ENCODE measurements around the gene KLHL12. TPM values are rescaled to one million over a fixed set of nuclear protein-coding genes. Genes with fewer than 3 reads are reported as not detected.

KLHL12 gene
- total RNA-seq, 2 donors from 2014 or later: 34.4 to 39.4 TPM

DNA sequence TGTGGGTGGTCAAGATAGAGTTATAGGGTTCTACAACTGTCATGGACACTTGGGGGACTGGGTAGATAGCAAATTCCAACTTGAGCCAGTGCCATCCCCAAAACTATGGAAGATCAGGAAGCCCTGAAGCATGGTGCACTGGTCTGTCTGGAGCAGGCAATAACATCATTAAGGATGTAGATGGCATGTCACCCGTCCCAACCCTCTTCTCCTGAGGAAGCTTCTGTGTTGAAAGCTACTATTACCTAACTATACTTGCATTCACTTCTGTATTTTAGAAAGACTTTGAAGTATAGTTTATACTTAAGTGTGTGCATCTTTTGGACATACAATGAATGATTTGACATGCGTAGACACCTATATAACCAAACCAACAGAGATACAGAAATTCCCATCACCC is 71.0 kb downstream of the KLHL12 start:
- H3K4me3 Mint-ChIP-seq: no peak overlapping the region
- Histone ChIP-seq H3K4me1 (ENCODE audit: control insufficient read depth, insufficient read depth, low read length) (no peaks in the 10 kb centered on the region), H3K9me3 (ENCODE audit: control insufficient read depth, low read length) (no peaks in the 10 kb centered on the region), H3K4me3 (ENCODE audit: low read length) (no peak overlapping the region), H3K27me3 (ENCODE audit: control insufficient read depth, insufficient read depth, low read length, poor library complexity, severe bottlenecking) (peaks cover 5% of the 10 kb centered on the region), H3K9ac (ENCODE audit: extremely low read depth, low read length, poor library complexity, severe bottlenecking) (no peak overlapping the region), H3K27ac (ENCODE audit: low read depth, low read length) (no peak overlapping the region), H3K36me3 (ENCODE audit: control insufficient read depth, insufficient read depth, low read length) (no peaks in the 10 kb centered on the region)
- H3K27me3 Mint-ChIP-seq (ENCODE audit: insufficient read depth): no peaks in the 10 kb centered on the region
- H3K36me3 Mint-ChIP-seq (ENCODE audit: low read depth): peaks cover 10% of the 10 kb centered on the region
- H3K9me3 Mint-ChIP-seq: no peaks in the 10 kb centered on the region
- no peak overlapping the region for H3K27ac Mint-ChIP-seq
- peaks cover 2% of the 10 kb centered on the region for H3K4me1 Mint-ChIP-seq
- TF ChIP-seq, protein P1, sequence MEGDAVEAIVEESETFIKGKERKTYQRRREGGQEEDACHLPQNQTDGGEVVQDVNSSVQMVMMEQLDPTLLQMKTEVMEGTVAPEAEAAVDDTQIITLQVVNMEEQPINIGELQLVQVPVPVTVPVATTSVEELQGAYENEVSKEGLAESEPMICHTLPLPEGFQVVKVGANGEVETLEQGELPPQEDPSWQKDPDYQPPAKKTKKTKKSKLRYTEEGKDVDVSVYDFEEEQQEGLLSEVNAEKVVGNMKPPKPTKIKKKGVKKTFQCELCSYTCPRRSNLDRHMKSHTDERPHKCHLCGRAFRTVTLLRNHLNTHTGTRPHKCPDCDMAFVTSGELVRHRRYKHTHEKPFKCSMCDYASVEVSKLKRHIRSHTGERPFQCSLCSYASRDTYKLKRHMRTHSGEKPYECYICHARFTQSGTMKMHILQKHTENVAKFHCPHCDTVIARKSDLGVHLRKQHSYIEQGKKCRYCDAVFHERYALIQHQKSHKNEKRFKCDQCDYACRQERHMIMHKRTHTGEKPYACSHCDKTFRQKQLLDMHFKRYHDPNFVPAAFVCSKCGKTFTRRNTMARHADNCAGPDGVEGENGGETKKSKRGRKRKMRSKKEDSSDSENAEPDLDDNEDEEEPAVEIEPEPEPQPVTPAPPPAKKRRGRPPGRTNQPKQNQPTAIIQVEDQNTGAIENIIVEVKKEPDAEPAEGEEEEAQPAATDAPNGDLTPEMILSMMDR (conservative IDR thresholded peaks at IDR 0.05): no peak
- DNase-seq: no peak
- 100% methylated on average over 2 of the region's 2 CpGs; no CpG with 5 or more reads in 1 of the 2 experiments for WGBS, 2 experiments (ENCODE audit: insufficient coverage in 1 of 2, insufficient read length in 1 of 2)

DNA sequence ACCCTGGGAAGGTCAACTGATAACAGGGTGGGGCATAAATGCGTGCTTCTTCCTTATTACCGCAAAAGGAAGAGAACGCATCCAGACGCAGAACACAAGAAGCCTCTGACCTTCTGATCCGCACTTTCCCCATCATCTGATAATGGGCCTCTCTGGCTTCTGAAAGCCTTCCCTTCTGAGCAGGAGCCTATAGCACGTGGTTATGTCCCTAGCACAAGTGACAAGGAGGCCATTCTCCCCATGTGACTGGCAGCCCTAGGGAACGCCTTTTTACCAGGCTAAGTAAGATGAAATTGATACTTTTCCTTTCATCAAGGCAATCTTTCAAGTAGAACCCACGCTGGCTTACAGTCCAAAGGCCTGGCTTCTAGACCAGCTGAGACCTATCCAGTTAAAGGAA is 72.2 kb downstream of the KLHL12 start:
- H3K9me3 ChIP-seq (ENCODE audit: control insufficient read depth, low read length): no peaks in the 10 kb centered on the region
- no peaks in the 10 kb centered on the region for H3K4me1 ChIP-seq (ENCODE audit: control insufficient read depth, insufficient read depth, low read length)
- TF ChIP-seq, protein P1 (conservative IDR thresholded peaks at IDR 0.05): no peak
- Mint-ChIP-seq H3K27me3 (ENCODE audit: insufficient read depth) (no peaks in the 10 kb centered on the region), H3K4me1 (peaks cover 2% of the 10 kb centered on the region), H3K4me3 (no peak overlapping the region), H3K9me3 (no peaks in the 10 kb centered on the region), H3K27ac (no peak overlapping the region), H3K36me3 (ENCODE audit: low read depth) (peaks cover 10% of the 10 kb centered on the region)
- H3K27ac ChIP-seq (ENCODE audit: low read depth, low read length): no peak overlapping the region
- no peak for DNase-seq
- peaks cover 2% of the 10 kb centered on the region for H3K27me3 ChIP-seq (ENCODE audit: control insufficient read depth, insufficient read depth, low read length, poor library complexity, severe bottlenecking)
- 92 to 95% methylated on average over 8 of the region's 8 CpGs for WGBS, 2 experiments (ENCODE audit: insufficient coverage in 1 of 2, insufficient read length in 1 of 2)
- no peak overlapping the region for H3K9ac ChIP-seq (ENCODE audit: extremely low read depth, low read length, poor library complexity, severe bottlenecking)
- H3K36me3 ChIP-seq (ENCODE audit: control insufficient read depth, insufficient read depth, low read length): no peaks in the 10 kb centered on the region
- H3K4me3 ChIP-seq (ENCODE audit: low read length): no peak overlapping the region

DNA sequence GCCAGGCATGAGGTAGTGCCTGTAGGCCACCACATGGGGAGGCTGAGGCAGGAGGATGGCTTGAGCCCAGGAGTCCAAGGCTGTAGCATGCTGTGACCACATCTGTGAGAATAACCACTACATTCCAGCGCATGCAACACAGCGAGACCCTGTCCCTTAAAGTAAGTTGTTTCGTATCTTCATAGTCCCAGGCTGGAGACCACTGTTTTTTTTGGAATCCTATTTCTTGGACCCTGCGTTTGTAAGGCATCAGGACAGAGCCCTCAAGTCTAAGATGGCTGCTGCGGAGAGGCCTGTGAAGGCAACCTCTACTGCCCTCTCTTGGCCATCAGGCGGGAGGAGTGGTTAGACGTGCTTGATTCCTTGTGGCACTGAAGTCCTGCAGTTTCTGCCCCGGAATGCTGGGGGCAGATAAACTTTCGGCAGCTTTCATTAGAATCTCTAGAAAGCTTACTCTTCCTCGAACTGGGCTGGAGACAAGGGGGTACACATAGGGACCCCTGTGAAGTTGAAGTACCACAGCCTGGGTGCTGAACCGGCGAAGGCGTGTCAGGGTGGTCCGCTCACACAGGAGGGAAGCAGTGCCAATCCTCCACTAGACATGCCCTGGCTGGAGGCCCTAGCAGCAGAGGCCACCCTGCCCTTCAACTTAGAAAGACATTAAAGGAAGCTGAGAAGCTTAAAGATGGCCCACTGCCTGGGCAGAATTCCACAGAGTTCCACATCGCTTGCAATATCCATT is 74.7 kb downstream of the KLHL12 start:
- no peak overlapping the region for H3K9ac ChIP-seq (ENCODE audit: extremely low read depth, low read length, poor library complexity, severe bottlenecking)
- peaks cover 10% of the 10 kb centered on the region for H3K36me3 Mint-ChIP-seq (ENCODE audit: low read depth)
- H3K27ac Mint-ChIP-seq: peak overlapping the region; percentile 65
- TF ChIP-seq, protein P1 (conservative IDR thresholded peaks at IDR 0.05): peak; percentile 88
- no peaks in the 10 kb centered on the region for H3K4me1 ChIP-seq (ENCODE audit: control insufficient read depth, insufficient read depth, low read length)
- H3K27me3 Mint-ChIP-seq (ENCODE audit: insufficient read depth): peaks cover 2% of the 10 kb centered on the region
- 67% methylated on average over 14 to 15 of the region's 15 CpGs for whole genome bisulfite sequencing, 2 experiments (ENCODE audit: insufficient coverage in 1 of 2, insufficient read length in 1 of 2)
- no peaks in the 10 kb centered on the region for H3K36me3 ChIP-seq (ENCODE audit: control insufficient read depth, insufficient read depth, low read length)
- peaks cover 2% of the 10 kb centered on the region for H3K4me1 Mint-ChIP-seq
- H3K27me3 ChIP-seq (ENCODE audit: control insufficient read depth, insufficient read depth, low read length, poor library complexity, severe bottlenecking): no peaks in the 10 kb centered on the region
- no peaks in the 10 kb centered on the region for H3K9me3 ChIP-seq (ENCODE audit: control insufficient read depth, low read length)
- H3K9me3 Mint-ChIP-seq: no peaks in the 10 kb centered on the region
- no peak overlapping the region for H3K4me3 ChIP-seq (ENCODE audit: low read length)
- H3K27ac ChIP-seq (ENCODE audit: low read depth, low read length): no peak overlapping the region
- no peak overlapping the region for H3K4me3 Mint-ChIP-seq
- DNase-seq: peak; percentile 89

Measured in endodermal cell (in vitro differentiated cells).